Endodermal cell (in vitro differentiated cells): ENCODE measurements around the gene BNC2. TPM values are rescaled to one million over a fixed set of nuclear protein-coding genes. Genes with fewer than 3 reads are reported as not detected.

Experiments
- DNase-seq: peaks from one replicate; pipeline ENCODE4 v3.0.0-alpha.2; 2017
- H3K27ac ChIP-seq: 2 replicates; pipeline ENCODE4 v1.5.1; 2013; ENCODE audit warnings: mild to moderate bottlenecking, low read depth, low read length, moderate library complexity
- H3K27me3 ChIP-seq: 2 replicates; pipeline ENCODE4 v1.6.1; 2013; ENCODE audit warnings: mild to moderate bottlenecking, low read length, moderate library complexity; ENCODE audit not compliant: insufficient read depth, control insufficient read depth, poor library complexity, severe bottlenecking
- H3K36me3 ChIP-seq: 2 replicates; pipeline ENCODE4 v1.7.0; 2013; ENCODE audit warnings: mild to moderate bottlenecking, low read length, moderate library complexity; ENCODE audit not compliant: control insufficient read depth, insufficient read depth
- H3K4me1 ChIP-seq: one replicate; pipeline ENCODE4 v1.7.0; 2013; ENCODE audit warnings: low read length; ENCODE audit not compliant: control insufficient read depth, insufficient read depth
- H3K4me3 ChIP-seq: 2 replicates; pipeline ENCODE4 v1.5.1; 2013; ENCODE audit warnings: mild to moderate bottlenecking, low read length, moderate library complexity
- H3K9ac ChIP-seq: 2 replicates; pipeline ENCODE4 v1.6.1; 2013; ENCODE audit warnings: mild to moderate bottlenecking, low read length, moderate library complexity; ENCODE audit not compliant: poor library complexity, severe bottlenecking; ENCODE audit errors: extremely low read depth
- H3K9me3 ChIP-seq: 2 replicates; pipeline ENCODE4 v1.6.1; 2013; ENCODE audit warnings: mild to moderate bottlenecking, low read length, moderate library complexity; ENCODE audit not compliant: control insufficient read depth
- H3K27ac Mint-ChIP-seq: 2 replicates; pipeline ENCODE4 v1.8.0; 2020; ENCODE audit warnings: mixed read lengths
- H3K27me3 Mint-ChIP-seq: 2 replicates; pipeline ENCODE4 v1.8.0; 2021; ENCODE audit warnings: mild to moderate bottlenecking, mixed read lengths; ENCODE audit not compliant: insufficient read depth
- H3K36me3 Mint-ChIP-seq: 2 replicates; pipeline ENCODE4 v1.8.0; 2020; ENCODE audit warnings: low read depth, mixed read lengths
- H3K4me1 Mint-ChIP-seq: 2 replicates; pipeline ENCODE4 v1.8.0; 2020; ENCODE audit warnings: mixed read lengths
- H3K4me3 Mint-ChIP-seq: 2 replicates; pipeline ENCODE4 v1.8.0; 2020; ENCODE audit warnings: mild to moderate bottlenecking, moderate library complexity, mixed read lengths
- H3K9me3 Mint-ChIP-seq: 2 replicates; pipeline ENCODE4 v1.8.0; 2020; ENCODE audit warnings: mild to moderate bottlenecking, mixed read lengths
- WGBS, 2 experiments: methylation state at CpG; one replicate each; pipeline versions ENCODE4 v1.1.5 to v1.1.7; 2013; ENCODE audit warnings: missing lambda C conversion rate in 2 of 2, mixed read lengths in 1 of 2; ENCODE audit not compliant: insufficient coverage in 1 of 2, insufficient read length in 1 of 2; 5-methylcytosine and 5-hydroxymethylcytosine counted together
- total RNA-seq, 2 donors: library from RNA; stranded (reverse); fragmentation: NEBNext Ultra II Directional in 1 of 2; extraction: Animal tissue kit (Norgen Biotek cat#: 25700) in 1 of 2; gene quantifications; 2 replicates in 1 of 2; 3 replicates in 1 of 2; pipeline ENCODE4 v1.2.1, GENCODE V29; 2021
- TF ChIP-seq, protein P1 (sequence below): fragments of 200-600 bp; sonication (generic); conservative IDR thresholded peaks from 2 replicates; pipeline ENCODE4 v1.5.0; 2021; ENCODE audit warnings: antibody characterized with exemption, mild to moderate bottlenecking

The BNC2 gene
- total RNA-seq, 2 donors from 2014 or later = 3.0 to 10.5 TPM

- no peaks in the 10 kb centered on the region for H3K36me3 Mint-ChIP-seq
- H3K4me3 ChIP-seq = no peak overlapping the region
- no peak for DNase-seq
- no peaks in the 10 kb centered on the region for H3K27me3 Mint-ChIP-seq
- H3K9ac ChIP-seq = no peak overlapping the region
- no peaks in the 10 kb centered on the region for H3K27me3 ChIP-seq
- H3K4me1 Mint-ChIP-seq = peaks cover 11% of the 10 kb centered on the region
- no peak overlapping the region for H3K27ac ChIP-seq
- H3K9me3 Mint-ChIP-seq = no peaks in the 10 kb centered on the region
- H3K9me3 ChIP-seq = no peaks in the 10 kb centered on the region
- TF ChIP-seq, protein P1, sequence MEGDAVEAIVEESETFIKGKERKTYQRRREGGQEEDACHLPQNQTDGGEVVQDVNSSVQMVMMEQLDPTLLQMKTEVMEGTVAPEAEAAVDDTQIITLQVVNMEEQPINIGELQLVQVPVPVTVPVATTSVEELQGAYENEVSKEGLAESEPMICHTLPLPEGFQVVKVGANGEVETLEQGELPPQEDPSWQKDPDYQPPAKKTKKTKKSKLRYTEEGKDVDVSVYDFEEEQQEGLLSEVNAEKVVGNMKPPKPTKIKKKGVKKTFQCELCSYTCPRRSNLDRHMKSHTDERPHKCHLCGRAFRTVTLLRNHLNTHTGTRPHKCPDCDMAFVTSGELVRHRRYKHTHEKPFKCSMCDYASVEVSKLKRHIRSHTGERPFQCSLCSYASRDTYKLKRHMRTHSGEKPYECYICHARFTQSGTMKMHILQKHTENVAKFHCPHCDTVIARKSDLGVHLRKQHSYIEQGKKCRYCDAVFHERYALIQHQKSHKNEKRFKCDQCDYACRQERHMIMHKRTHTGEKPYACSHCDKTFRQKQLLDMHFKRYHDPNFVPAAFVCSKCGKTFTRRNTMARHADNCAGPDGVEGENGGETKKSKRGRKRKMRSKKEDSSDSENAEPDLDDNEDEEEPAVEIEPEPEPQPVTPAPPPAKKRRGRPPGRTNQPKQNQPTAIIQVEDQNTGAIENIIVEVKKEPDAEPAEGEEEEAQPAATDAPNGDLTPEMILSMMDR = no peak
- 80 to 89% methylated on average over 5 of the region's 5 CpGs for WGBS, 2 experiments
- H3K27ac Mint-ChIP-seq = no peak overlapping the region
- no peak overlapping the region for H3K4me3 Mint-ChIP-seq
- H3K36me3 ChIP-seq = no peaks in the 10 kb centered on the region
- H3K4me1 ChIP-seq = peaks cover 3% of the 10 kb centered on the region
Observed at GRCh38 chr9:16769291-16769690, 101.2 kb downstream of the BNC2 start.

- Mint-ChIP-seq H3K4me3 (no peak overlapping the region), H3K27me3 (no peaks in the 10 kb centered on the region), H3K4me1 (peaks cover 11% of the 10 kb centered on the region), H3K9me3 (no peaks in the 10 kb centered on the region), H3K36me3 (no peaks in the 10 kb centered on the region), H3K27ac (no peak overlapping the region)
- Histone ChIP-seq H3K9me3 (no peaks in the 10 kb centered on the region), H3K27me3 (no peaks in the 10 kb centered on the region), H3K9ac (no peak overlapping the region), H3K4me3 (no peak overlapping the region), H3K4me1 (peaks cover 3% of the 10 kb centered on the region), H3K36me3 (no peaks in the 10 kb centered on the region), H3K27ac (no peak overlapping the region)
- TF ChIP-seq, protein P1 = no peak
- 66 to 77% methylated on average over 6 of the region's 6 CpGs for WGBS, 2 experiments
- DNase-seq = peak; percentile 53
Observed at GRCh38 chr9:16768816-16769215, 101.7 kb downstream of the BNC2 start.

GRCh38 chr9:16767366-16767765 is 103.1 kb downstream of the BNC2 start:
- Mint-ChIP-seq H3K27ac (no peak overlapping the region), H3K4me3 (no peak overlapping the region), H3K9me3 (no peaks in the 10 kb centered on the region), H3K36me3 (no peaks in the 10 kb centered on the region), H3K27me3 (no peaks in the 10 kb centered on the region), H3K4me1 (peaks cover 11% of the 10 kb centered on the region)
- H3K9ac ChIP-seq = no peak overlapping the region
- no peaks in the 10 kb centered on the region for H3K27me3 ChIP-seq
- WGBS, 2 experiments = 90 to 91% methylated on average over 2 to 3 of the region's 3 CpGs
- no peaks in the 10 kb centered on the region for H3K9me3 ChIP-seq
- H3K4me3 ChIP-seq = no peak overlapping the region
- no peaks in the 10 kb centered on the region for H3K36me3 ChIP-seq
- DNase-seq = no peak
- no peak overlapping the region for H3K27ac ChIP-seq
- H3K4me1 ChIP-seq = peaks cover 3% of the 10 kb centered on the region
- TF ChIP-seq, protein P1 = no peak
